ENCODE measurements around the gene SYNJ2.

DNA sequence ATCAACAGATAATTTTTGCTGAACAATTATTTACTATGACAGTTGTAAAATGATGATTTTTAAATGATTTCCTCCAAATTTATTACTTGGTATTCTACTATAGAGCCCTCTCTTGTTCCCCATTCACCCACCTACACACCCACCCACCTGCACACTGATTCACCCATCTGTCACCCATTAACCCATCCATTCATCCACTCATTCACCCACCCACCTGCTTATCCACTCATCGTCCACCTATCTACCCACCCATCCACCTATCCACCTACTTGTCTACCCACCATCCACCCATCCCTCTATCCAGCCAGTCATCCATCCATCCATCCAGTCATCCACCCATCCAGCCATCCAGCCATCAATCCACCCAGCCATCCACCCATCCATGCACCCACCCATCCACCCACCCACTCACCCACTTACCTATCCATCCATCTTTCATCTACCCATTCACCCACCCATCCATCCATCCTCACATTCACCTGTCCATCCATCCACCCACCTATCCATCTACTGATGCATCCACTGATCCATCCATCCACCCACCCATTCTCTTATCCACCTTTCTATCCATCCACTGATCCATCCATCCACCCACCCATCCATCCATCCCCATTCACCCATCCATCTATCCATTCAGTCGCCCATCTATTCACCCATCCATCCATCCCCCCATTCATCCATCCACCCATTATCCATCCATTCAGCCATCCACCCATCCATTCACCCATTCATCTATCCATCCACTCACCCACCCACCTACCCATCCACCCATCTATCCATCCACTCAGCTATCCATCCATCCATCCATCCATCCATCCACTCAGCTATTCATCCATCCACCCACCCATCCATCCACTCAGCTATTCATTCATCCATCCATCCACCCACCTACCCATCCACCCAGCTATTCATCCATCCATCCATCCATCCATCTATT lies 72.0 kb downstream of the SYNJ2 start:
- TF ChIP-seq, protein P1, sequence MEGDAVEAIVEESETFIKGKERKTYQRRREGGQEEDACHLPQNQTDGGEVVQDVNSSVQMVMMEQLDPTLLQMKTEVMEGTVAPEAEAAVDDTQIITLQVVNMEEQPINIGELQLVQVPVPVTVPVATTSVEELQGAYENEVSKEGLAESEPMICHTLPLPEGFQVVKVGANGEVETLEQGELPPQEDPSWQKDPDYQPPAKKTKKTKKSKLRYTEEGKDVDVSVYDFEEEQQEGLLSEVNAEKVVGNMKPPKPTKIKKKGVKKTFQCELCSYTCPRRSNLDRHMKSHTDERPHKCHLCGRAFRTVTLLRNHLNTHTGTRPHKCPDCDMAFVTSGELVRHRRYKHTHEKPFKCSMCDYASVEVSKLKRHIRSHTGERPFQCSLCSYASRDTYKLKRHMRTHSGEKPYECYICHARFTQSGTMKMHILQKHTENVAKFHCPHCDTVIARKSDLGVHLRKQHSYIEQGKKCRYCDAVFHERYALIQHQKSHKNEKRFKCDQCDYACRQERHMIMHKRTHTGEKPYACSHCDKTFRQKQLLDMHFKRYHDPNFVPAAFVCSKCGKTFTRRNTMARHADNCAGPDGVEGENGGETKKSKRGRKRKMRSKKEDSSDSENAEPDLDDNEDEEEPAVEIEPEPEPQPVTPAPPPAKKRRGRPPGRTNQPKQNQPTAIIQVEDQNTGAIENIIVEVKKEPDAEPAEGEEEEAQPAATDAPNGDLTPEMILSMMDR (IDR thresholded peaks at IDR 0.05): no peak
- TF ChIP-seq POLR2A (IDR thresholded peaks at IDR 0.05): no peak

Measured in heart left ventricle (tissue), 13 donors.